ENCODE measurements around the gene DUSP8.

Gene DUSP8

DNA sequence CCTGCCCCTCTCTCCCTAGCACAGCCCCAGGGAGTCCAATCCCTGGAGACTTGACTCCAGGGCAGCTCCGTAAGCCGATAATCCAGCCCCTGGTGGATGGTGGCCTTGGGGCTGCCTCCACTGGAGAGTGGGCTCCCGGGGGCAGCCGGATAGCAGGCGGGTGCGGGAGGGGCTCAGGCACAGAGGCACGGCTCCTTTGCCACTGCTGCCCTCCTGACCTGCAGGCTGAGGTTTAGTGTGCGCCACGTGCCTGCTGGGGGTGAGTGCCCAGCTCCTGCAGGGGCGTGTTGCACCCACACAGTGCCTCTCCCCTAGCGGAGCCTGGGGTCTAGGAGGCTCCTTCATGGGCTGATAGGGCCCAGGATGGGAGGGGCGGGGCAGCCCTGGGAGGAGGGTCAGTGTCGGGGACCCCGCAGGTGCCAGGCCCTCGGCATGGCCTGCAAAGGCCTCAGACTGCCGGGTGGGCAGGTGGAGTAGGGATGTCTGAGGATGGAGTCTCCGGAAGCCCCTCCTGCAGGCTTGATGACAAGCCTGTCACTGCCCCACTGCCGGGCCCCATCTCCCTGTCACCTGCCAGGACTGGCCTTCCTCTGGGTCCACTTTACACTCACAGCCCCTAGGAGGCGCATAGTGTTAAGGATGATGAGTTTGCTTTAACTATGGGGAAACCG, 5.6 kb downstream of the DUSP8 start:
- H3K4me3 Mint-ChIP-seq = peak overlapping the region in 1 of 3 experiments; percentile 46
- no peaks in the 10 kb centered on the region for H3K4me1 Mint-ChIP-seq
- no peak overlapping the region for H3K27ac Mint-ChIP-seq
- TF ChIP-seq, protein P1, sequence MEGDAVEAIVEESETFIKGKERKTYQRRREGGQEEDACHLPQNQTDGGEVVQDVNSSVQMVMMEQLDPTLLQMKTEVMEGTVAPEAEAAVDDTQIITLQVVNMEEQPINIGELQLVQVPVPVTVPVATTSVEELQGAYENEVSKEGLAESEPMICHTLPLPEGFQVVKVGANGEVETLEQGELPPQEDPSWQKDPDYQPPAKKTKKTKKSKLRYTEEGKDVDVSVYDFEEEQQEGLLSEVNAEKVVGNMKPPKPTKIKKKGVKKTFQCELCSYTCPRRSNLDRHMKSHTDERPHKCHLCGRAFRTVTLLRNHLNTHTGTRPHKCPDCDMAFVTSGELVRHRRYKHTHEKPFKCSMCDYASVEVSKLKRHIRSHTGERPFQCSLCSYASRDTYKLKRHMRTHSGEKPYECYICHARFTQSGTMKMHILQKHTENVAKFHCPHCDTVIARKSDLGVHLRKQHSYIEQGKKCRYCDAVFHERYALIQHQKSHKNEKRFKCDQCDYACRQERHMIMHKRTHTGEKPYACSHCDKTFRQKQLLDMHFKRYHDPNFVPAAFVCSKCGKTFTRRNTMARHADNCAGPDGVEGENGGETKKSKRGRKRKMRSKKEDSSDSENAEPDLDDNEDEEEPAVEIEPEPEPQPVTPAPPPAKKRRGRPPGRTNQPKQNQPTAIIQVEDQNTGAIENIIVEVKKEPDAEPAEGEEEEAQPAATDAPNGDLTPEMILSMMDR (IDR thresholded peaks at IDR 0.05; ENCODE audit: unreplicated experiment in 3 of 3) = no peak
- peaks cover 48% of the 10 kb centered on the region for H3K27me3 Mint-ChIP-seq (ENCODE audit: low read depth)
- no peaks in the 10 kb centered on the region for H3K36me3 Mint-ChIP-seq (ENCODE audit: low read depth)
- H3K9me3 Mint-ChIP-seq = no peaks in the 10 kb centered on the region

DNA sequence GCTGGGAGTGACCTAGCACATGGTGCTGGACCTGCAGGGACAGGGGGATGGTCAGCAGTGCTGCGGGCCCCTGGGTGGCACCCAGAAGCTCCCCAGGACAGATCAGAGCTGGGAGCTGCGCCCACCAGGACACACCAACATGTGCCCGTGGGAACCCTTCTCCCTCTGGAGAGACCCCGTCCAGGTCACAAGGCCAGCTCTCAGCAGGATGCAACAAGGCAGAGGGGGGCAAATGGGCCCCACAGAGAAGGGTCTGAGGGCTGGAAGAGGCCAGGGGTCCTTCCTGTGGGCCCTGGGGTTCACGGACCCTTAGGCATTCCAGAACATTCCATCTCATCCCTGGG, 6.2 kb downstream of the DUSP8 start:
- Mint-ChIP-seq H3K27ac (no peak overlapping the region), H3K4me1 (no peaks in the 10 kb centered on the region), H3K4me3 (no peak overlapping the region), H3K9me3 (no peaks in the 10 kb centered on the region), H3K36me3 (ENCODE audit: low read depth) (no peaks in the 10 kb centered on the region), H3K27me3 (ENCODE audit: low read depth) (peaks cover 47% of the 10 kb centered on the region)
- TF ChIP-seq, protein P1 (IDR thresholded peaks at IDR 0.05; ENCODE audit: unreplicated experiment in 3 of 3) = no peak

DNA sequence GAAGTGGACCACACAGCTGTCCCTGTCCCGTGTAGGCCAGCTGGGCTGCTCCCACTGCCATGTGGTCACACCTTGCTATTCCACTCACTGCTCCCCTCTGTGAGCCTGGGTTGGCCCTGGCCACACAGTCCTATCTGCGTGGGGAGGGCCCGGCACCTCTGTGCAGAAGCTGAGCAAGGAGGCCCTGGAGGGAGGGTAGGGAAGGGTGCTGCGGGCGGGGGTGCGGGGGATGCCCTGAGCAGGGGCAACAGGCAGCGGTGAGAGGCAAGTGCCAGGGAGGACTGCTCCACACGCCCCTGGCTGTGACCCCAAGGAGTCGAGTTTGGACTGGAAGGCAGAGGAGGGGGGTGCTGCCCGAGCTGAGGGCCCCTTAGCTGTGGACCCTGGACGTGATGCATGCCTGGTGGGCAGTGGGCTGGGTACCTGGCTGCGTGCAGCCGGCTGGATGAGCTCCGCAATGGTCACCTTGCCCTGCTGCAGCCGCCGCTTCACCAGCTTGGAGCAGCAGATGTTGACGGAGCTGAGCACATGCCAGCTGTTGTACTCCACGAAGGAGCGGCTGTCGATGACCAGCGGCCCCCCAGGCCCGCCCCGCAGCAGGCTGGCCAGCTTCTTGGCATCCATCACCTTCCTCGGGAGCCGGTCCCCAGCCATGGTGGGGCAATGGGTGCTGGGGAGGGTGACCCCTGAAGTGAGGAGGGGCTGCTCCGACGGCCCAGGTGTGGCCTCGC, 6.7 kb downstream of the DUSP8 start:
- no peak overlapping the region for H3K27ac Mint-ChIP-seq

DNA sequence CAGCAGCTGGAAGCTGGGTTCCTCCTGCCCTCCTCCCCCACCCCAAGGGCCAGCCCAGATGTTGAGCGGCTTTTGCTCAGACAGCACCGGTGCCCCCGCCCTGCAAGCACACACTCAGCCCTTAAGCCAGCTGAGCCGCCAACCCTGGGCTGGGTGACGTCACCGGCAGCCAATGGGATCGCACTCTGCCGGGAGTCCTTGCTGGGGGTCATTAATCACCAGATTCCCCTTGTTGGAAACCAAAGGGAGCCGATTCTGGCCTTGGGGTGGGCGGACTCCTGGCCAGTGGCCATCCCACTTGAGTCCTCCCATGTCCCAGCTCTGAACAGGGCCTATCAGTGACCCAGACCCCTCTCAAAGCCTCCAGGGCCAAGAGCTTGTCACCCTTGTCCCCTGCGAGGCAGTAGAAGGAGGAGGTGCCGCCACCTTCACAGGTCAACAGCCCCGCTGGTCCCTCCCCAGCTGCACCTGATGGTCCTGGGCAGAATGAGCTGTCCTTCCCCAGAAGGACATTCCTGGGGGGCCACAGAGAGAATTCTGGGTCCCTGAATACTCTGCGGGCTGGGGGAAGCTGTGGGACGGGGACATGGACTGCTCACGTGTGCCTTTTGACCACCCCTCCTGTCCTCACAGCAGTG, 7.4 kb downstream of the DUSP8 start:
- Mint-ChIP-seq H3K27me3 (ENCODE audit: low read depth) (peaks cover 44% of the 10 kb centered on the region), H3K27ac (no peak overlapping the region), H3K4me1 (no peaks in the 10 kb centered on the region), H3K4me3 (no peak overlapping the region), H3K9me3 (no peaks in the 10 kb centered on the region), H3K36me3 (ENCODE audit: low read depth) (no peaks in the 10 kb centered on the region)
- TF ChIP-seq, protein P1 (IDR thresholded peaks at IDR 0.05; ENCODE audit: unreplicated experiment in 3 of 3) = no peak

More for the DNA sequence above, 6.7 kb downstream of the DUSP8 start:
- no peaks in the 10 kb centered on the region for H3K36me3 Mint-ChIP-seq (ENCODE audit: low read depth)
- no peak overlapping the region for H3K4me3 Mint-ChIP-seq
- TF ChIP-seq, protein P1 (IDR thresholded peaks at IDR 0.05; ENCODE audit: unreplicated experiment in 3 of 3) = no peak
- H3K27me3 Mint-ChIP-seq (ENCODE audit: low read depth) = peaks cover 44% of the 10 kb centered on the region
- H3K4me1 Mint-ChIP-seq = no peaks in the 10 kb centered on the region
- H3K9me3 Mint-ChIP-seq = no peaks in the 10 kb centered on the region

DNA sequence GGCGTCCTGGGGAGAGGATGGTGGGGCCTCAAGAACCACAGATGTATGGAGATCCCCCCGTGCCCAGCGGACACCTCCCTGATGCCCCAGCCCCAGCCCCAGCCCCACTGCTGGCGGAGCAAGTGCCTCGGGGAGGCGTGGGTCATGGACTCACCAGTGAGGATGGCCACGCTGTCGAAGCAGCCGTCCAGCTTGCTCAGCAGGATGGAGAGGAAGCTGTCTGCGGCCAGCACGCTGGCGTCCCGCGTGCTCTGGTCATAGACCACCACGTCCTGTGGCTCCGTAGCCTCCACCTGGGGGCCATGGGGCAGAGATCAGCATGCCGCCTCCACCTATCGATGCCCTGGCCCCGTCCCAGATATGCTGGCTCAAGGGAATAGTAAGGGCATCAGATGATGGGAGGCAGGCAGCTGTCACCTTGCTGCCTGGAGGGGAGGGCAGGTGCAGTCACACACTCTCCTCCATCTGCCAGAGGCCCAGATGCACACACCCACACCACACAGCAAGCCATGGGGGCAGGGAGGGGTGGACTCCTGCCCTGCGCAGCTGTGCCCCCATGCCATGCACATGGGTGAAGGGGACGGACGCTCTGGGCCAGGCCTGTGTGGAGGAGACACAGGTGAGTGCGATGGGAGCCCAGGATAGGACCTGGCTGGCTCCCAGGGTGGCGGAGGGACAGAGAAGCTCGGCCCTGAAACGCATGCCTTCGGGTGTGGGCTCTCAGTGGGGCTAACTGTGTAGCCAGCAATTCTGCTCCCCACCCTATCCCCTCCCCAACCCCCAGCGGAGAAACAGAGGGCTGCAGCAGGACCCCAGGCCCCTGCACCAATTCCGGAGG, 8.2 kb downstream of the DUSP8 start:
- no peak overlapping the region for H3K4me3 Mint-ChIP-seq
- H3K27me3 Mint-ChIP-seq (ENCODE audit: low read depth) = peaks cover 43% of the 10 kb centered on the region
- TF ChIP-seq, protein P1 (IDR thresholded peaks at IDR 0.05; ENCODE audit: unreplicated experiment in 3 of 3) = no peak
- no peaks in the 10 kb centered on the region for H3K4me1 Mint-ChIP-seq
- H3K36me3 Mint-ChIP-seq (ENCODE audit: low read depth) = no peaks in the 10 kb centered on the region
- H3K27ac Mint-ChIP-seq = no peak overlapping the region
- no peaks in the 10 kb centered on the region for H3K9me3 Mint-ChIP-seq
